ENCODE results near the gene MCC.
A peak's percentile ranks its signal among the peaks of the same experiment; 100 is the strongest.

Gene MCC

GRCh38 chr5:113243349-113243664 is 244.9 kb downstream of the MCC start:
- Histone ChIP-seq H3K27ac (ENCODE audit: low read depth, low read length) (no peak overlapping the region), H3K4me3 (ENCODE audit: low read length) (no peak overlapping the region), H3K36me3 (ENCODE audit: insufficient read depth, low read length) (no peaks in the 10 kb centered on the region), H3K4me1 (ENCODE audit: insufficient read depth, low read length) (peaks cover 49% of the 10 kb centered on the region), H3K27me3 (ENCODE audit: insufficient read depth, low read length) (no peaks in the 10 kb centered on the region), H3K9ac (ENCODE audit: low read depth, low read length) (no peak overlapping the region), H3K9me3 (ENCODE audit: insufficient read depth, low read depth, low read length) (no peaks in the 10 kb centered on the region)
- 44% methylated on average over 2 of the region's 2 CpGs for WGBS

GRCh38 chr5:113242481-113243348 is 245.5 kb downstream of the MCC start:
- Histone ChIP-seq H3K9me3 (ENCODE audit: insufficient read depth, low read depth, low read length) (no peaks in the 10 kb centered on the region), H3K9ac (ENCODE audit: low read depth, low read length) (no peak overlapping the region), H3K36me3 (ENCODE audit: insufficient read depth, low read length) (no peaks in the 10 kb centered on the region), H3K4me1 (ENCODE audit: insufficient read depth, low read length) (peaks cover 54% of the 10 kb centered on the region), H3K27ac (ENCODE audit: low read depth, low read length) (no peak overlapping the region), H3K4me3 (ENCODE audit: low read length) (no peak overlapping the region), H3K27me3 (ENCODE audit: insufficient read depth, low read length) (no peaks in the 10 kb centered on the region)
- 81% methylated on average over 7 of the region's 8 CpGs for WGBS

- H3K36me3 ChIP-seq (ENCODE audit: insufficient read depth, low read length): no peaks in the 10 kb centered on the region
- peaks cover 53% of the 10 kb centered on the region for H3K4me1 ChIP-seq (ENCODE audit: insufficient read depth, low read length)
- H3K27ac ChIP-seq (ENCODE audit: low read depth, low read length): no peak overlapping the region
- 100% methylated on average over 2 of the region's 3 CpGs for WGBS
- H3K27me3 ChIP-seq (ENCODE audit: insufficient read depth, low read length): no peaks in the 10 kb centered on the region
- no peaks in the 10 kb centered on the region for H3K9me3 ChIP-seq (ENCODE audit: insufficient read depth, low read depth, low read length)
- H3K4me3 ChIP-seq (ENCODE audit: low read length): no peak overlapping the region
- H3K9ac ChIP-seq (ENCODE audit: low read depth, low read length): no peak overlapping the region
Measured at GRCh38 chr5:113240951-113241726, 247.1 kb downstream of the MCC start.

GRCh38 chr5:113240032-113240431 is 248.2 kb downstream of the MCC start:
- 92% methylated on average over 3 of the region's 4 CpGs for WGBS

DNA sequence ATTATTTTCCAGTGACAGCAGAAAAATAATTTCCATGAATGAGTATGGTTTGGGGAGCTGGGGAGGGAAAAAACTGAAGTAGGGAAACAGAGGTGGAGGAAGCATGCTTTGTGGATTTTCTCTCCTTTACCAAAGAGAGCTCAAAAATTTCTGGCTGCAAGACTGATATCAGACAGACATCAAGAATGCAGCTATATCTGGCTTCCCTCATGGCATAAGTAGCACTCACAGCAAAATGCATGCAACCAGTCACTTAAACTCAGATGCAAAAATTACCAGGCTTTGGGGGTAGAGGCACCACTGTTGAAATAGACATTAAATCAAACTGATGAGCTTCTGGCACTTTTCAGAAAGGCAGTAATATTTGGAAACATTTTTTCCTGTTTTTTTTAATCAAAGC is 250.4 kb downstream of the MCC start:
- no peaks in the 10 kb centered on the region for H3K27me3 ChIP-seq (ENCODE audit: insufficient read depth, low read length)
- H3K4me3 ChIP-seq (ENCODE audit: low read length): no peak overlapping the region
- H3K27ac ChIP-seq (ENCODE audit: low read depth, low read length): no peak overlapping the region
- H3K4me1 ChIP-seq (ENCODE audit: insufficient read depth, low read length): peaks cover 62% of the 10 kb centered on the region
- H3K9ac ChIP-seq (ENCODE audit: low read depth, low read length): no peak overlapping the region
- no peaks in the 10 kb centered on the region for H3K9me3 ChIP-seq (ENCODE audit: insufficient read depth, low read depth, low read length)
- H3K36me3 ChIP-seq (ENCODE audit: insufficient read depth, low read length): no peaks in the 10 kb centered on the region

More at GRCh38 chr5:113240032-113240431, 248.2 kb downstream of the MCC start:
- Histone ChIP-seq H3K27me3 (ENCODE audit: insufficient read depth, low read length) (no peaks in the 10 kb centered on the region), H3K9me3 (ENCODE audit: insufficient read depth, low read depth, low read length) (no peaks in the 10 kb centered on the region), H3K27ac (ENCODE audit: low read depth, low read length) (no peak overlapping the region), H3K4me1 (ENCODE audit: insufficient read depth, low read length) (peaks cover 54% of the 10 kb centered on the region), H3K36me3 (ENCODE audit: insufficient read depth, low read length) (no peaks in the 10 kb centered on the region), H3K4me3 (ENCODE audit: low read length) (no peak overlapping the region), H3K9ac (ENCODE audit: low read depth, low read length) (no peak overlapping the region)

GRCh38 chr5:113236536-113237288 is 251.5 kb downstream of the MCC start:
- H3K36me3 ChIP-seq (ENCODE audit: insufficient read depth, low read length): no peaks in the 10 kb centered on the region
- H3K27me3 ChIP-seq (ENCODE audit: insufficient read depth, low read length): no peaks in the 10 kb centered on the region
- no peaks in the 10 kb centered on the region for H3K9me3 ChIP-seq (ENCODE audit: insufficient read depth, low read depth, low read length)
- 45% methylated on average over 8 of the region's 10 CpGs for WGBS
- H3K9ac ChIP-seq (ENCODE audit: low read depth, low read length): no peak overlapping the region
- H3K27ac ChIP-seq (ENCODE audit: low read depth, low read length): peak overlapping the region; percentile 29; the same call in 1 of the 2 replicates
- no peak overlapping the region for H3K4me3 ChIP-seq (ENCODE audit: low read length)
- peaks cover 73% of the 10 kb centered on the region for H3K4me1 ChIP-seq (ENCODE audit: insufficient read depth, low read length)

DNA sequence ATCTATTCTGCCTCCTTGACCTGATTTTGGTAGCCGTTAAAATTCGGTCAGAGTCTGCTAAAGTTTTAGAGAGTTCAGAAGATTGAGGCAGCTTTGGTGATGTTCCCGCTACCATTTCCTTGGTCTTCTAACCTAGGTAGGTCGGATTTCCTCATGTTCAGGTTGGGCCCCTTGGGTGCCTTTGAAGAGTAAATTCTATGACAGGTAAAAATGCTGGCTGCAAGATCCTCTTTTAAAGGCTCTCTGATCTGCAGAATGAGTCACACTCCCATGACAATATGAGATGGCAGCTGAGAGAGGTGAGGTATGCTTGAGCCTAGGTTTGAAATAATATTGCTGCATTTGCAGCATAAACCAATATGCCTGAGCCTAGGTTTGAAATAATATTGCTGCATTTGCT is 252.4 kb downstream of the MCC start:
- no peak overlapping the region for H3K4me3 ChIP-seq (ENCODE audit: low read length)
- H3K4me1 ChIP-seq (ENCODE audit: insufficient read depth, low read length): peaks cover 81% of the 10 kb centered on the region
- no peaks in the 10 kb centered on the region for H3K36me3 ChIP-seq (ENCODE audit: insufficient read depth, low read length)
- no peaks in the 10 kb centered on the region for H3K27me3 ChIP-seq (ENCODE audit: insufficient read depth, low read length)
- H3K27ac ChIP-seq (ENCODE audit: low read depth, low read length): peak overlapping the region; percentile 29; the same call in 1 of the 2 replicates
- no peaks in the 10 kb centered on the region for H3K9me3 ChIP-seq (ENCODE audit: insufficient read depth, low read depth, low read length)
- 61% methylated on average over 4 of the region's 4 CpGs for WGBS
- H3K9ac ChIP-seq (ENCODE audit: low read depth, low read length): no peak overlapping the region

DNA sequence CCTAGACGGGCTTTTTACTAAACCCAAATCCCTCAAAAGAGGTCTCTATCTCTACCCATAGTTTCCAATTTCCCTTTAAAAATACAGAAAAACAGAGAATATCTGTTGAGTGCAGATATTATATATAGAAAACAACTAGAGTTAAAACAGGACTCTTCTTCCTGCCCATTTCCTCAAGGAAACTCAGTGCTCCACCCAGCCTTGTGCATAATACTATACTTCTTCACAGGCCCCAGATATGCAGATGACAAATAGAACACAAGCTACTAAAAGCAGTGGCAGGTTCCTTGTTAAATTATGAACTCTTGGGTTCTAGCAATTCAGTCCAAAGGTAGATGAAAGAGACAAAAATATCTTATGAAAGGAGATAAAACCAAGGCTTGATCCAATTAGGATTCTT is 253.7 kb downstream of the MCC start:
- H3K27ac ChIP-seq (ENCODE audit: low read depth, low read length): no peak overlapping the region
- no peaks in the 10 kb centered on the region for H3K36me3 ChIP-seq (ENCODE audit: insufficient read depth, low read length)
- no peak overlapping the region for H3K9ac ChIP-seq (ENCODE audit: low read depth, low read length)
- H3K4me3 ChIP-seq (ENCODE audit: low read length): no peak overlapping the region
- no peaks in the 10 kb centered on the region for H3K27me3 ChIP-seq (ENCODE audit: insufficient read depth, low read length)
- H3K9me3 ChIP-seq (ENCODE audit: insufficient read depth, low read depth, low read length): no peaks in the 10 kb centered on the region
- H3K4me1 ChIP-seq (ENCODE audit: insufficient read depth, low read length): peaks cover 87% of the 10 kb centered on the region
- 74% methylated on average over 1 of the region's 1 CpG for WGBS

- Histone ChIP-seq H3K4me3 (ENCODE audit: low read length) (no peak overlapping the region), H3K27me3 (ENCODE audit: insufficient read depth, low read length) (no peaks in the 10 kb centered on the region), H3K4me1 (ENCODE audit: insufficient read depth, low read length) (peaks cover 78% of the 10 kb centered on the region), H3K36me3 (ENCODE audit: insufficient read depth, low read length) (no peaks in the 10 kb centered on the region), H3K9ac (ENCODE audit: low read depth, low read length) (no peak overlapping the region), H3K9me3 (ENCODE audit: insufficient read depth, low read depth, low read length) (no peaks in the 10 kb centered on the region), H3K27ac (ENCODE audit: low read depth, low read length) (no peak overlapping the region)
- whole genome bisulfite sequencing: 100% methylated on average over 1 of the region's 1 CpG
Measured at GRCh38 chr5:113233606-113234005, 254.6 kb downstream of the MCC start.

GRCh38 chr5:113232667-113233066 is 255.6 kb downstream of the MCC start:
- H3K27me3 ChIP-seq (ENCODE audit: insufficient read depth, low read length): no peaks in the 10 kb centered on the region
- H3K9ac ChIP-seq (ENCODE audit: low read depth, low read length): no peak overlapping the region
- no peaks in the 10 kb centered on the region for H3K9me3 ChIP-seq (ENCODE audit: insufficient read depth, low read depth, low read length)
- H3K4me3 ChIP-seq (ENCODE audit: low read length): no peak overlapping the region
- WGBS: no CpG with 5 or more reads among the region's 2 CpGs
- H3K27ac ChIP-seq (ENCODE audit: low read depth, low read length): no peak overlapping the region
- peaks cover 69% of the 10 kb centered on the region for H3K4me1 ChIP-seq (ENCODE audit: insufficient read depth, low read length)
- no peaks in the 10 kb centered on the region for H3K36me3 ChIP-seq (ENCODE audit: insufficient read depth, low read length)

- H3K4me3 ChIP-seq (ENCODE audit: low read length): no peak overlapping the region
- H3K27ac ChIP-seq (ENCODE audit: low read depth, low read length): no peak overlapping the region
- H3K27me3 ChIP-seq (ENCODE audit: insufficient read depth, low read length): no peaks in the 10 kb centered on the region
- WGBS: 49% methylated on average over 2 of the region's 2 CpGs
- no peak overlapping the region for H3K9ac ChIP-seq (ENCODE audit: low read depth, low read length)
- H3K36me3 ChIP-seq (ENCODE audit: insufficient read depth, low read length): no peaks in the 10 kb centered on the region
- no peaks in the 10 kb centered on the region for H3K9me3 ChIP-seq (ENCODE audit: insufficient read depth, low read depth, low read length)
- H3K4me1 ChIP-seq (ENCODE audit: insufficient read depth, low read length): peaks cover 65% of the 10 kb centered on the region
Measured at GRCh38 chr5:113232221-113232620, 256.0 kb downstream of the MCC start.
